ENCODE measurements around the gene ZBTB49.
A peak's percentile ranks its signal among the peaks of the same experiment; 100 is the strongest.

ZBTB49 gene

DNA sequence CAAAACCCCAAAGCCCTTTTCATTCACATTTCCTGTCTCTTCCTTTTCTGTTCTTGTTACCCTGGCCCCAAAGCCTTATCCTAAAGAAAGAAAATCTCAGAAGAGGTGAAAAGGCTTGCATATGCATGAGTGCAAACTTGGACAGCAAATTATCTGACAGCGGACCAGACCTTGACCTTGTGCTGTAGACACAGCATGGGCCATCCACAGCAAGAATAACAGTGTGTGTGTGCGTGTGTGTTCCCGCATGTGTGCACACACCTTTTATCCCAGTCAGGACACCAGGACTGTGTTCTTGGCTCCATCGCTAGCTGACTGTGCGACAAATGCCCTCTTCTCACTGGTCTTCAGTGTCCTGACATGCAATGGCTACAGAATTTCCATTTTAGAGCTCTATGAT lies 35.3 kb downstream of the ZBTB49 start:
- no peak for DNase-seq (ENCODE audit: low spot score)

DNA sequence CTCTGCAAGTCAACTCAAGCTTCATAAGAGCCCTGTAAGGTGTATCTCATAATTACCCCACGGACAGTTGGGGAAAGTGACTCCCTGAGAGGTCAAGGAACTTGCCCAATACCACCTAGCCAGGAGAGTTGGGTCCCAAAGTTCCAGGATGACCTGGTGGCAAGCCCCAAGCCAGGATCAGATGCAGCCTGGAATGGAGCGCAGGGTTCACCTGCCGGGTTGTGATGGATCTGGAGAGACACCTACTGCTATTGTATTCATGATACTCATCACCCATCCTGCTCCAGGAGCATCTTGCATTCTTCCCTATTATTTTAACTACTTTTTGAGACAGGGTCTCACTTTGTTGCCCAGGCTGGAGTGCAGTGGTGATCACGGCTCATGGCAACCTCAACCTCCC lies 36.1 kb downstream of the ZBTB49 start:
- DNase-seq (ENCODE audit: low spot score), result no peak

DNA sequence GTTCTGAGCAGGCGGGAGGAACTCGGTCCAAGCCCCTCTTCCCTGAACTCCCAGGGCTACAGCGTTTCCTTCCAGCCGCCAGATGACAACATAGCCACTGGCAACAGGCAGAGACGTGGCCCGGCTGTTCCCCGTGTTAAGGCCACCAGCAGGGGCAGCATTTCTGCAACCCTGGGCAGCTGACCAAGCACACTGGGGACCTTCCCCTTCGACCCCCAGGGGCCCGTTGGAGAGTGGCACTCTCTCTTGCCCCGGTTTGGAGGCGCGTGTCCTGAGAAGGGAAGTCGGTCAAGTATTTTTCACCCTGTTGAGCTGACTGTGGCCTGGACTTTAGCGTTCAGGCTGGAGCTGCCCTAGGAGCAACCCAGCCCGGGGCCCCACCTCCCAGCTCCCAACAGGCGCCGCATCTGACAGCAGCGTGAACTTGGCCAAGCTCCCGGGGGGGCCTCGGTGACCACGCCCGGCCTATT lies 37.6 kb downstream of the ZBTB49 start:
- DNase-seq (ENCODE audit: low spot score), result no peak

DNA sequence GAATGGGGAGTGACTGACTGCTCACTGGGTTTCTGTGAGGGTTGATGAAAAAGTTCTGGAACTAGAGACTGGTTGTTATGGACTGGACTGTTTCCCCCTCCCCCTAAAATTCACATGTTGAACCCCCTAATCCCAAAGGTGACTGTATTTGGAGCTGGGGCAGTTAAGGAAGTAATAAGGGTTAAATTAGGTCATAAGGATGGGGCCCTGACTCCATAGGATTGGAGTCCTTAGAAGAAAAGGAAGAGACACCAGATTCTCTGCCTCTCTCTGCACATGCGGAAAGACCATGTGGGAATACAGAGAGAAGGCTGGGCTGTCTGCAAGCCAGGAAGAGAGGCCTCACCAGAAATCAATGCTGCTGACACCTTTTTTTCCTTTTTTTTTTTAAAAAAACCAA lies 38.2 kb downstream of the ZBTB49 start:
- no peak for DNase-seq (ENCODE audit: low spot score)

DNA sequence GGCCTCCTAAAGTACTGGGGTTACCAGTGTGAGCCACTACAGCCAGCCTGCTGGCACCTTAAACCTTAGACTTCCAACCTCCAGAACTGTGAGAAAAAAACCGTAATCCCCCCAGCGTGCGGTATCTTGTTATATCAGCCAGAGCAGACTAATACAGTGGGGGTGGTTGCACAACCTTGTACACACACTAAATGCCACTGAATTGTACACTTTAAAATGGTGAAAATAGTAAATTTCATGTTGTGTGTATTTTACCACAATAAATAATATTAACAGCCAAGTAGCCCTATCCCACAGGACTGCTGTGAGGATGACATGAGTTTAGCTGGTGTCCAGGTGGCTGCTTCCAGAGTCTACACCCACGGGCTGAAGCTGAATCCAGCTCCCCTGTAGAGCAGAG lies 38.8 kb downstream of the ZBTB49 start:
- no peak for DNase-seq (ENCODE audit: low spot score)

DNA sequence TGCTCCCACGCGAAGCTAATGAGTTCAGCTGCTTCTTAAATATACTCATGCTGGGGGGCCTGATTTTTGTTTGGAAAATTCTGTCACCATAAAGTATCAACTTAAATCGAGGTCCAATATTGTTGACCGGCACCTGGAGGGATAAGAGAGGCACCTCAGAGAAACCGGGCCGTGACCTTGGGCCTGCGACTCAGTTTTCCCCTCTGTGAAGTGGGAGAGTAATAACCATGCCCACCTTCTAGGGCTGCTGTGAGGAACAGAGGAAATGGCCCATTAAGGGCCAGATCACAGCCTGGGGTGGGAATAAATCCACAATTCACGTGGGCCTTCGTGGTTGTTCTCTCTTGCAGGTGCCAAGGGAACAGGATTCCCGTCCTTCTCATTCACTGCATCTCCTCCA lies 39.4 kb downstream of the ZBTB49 start:
- DNase-seq (ENCODE audit: low spot score), result no peak

DNA sequence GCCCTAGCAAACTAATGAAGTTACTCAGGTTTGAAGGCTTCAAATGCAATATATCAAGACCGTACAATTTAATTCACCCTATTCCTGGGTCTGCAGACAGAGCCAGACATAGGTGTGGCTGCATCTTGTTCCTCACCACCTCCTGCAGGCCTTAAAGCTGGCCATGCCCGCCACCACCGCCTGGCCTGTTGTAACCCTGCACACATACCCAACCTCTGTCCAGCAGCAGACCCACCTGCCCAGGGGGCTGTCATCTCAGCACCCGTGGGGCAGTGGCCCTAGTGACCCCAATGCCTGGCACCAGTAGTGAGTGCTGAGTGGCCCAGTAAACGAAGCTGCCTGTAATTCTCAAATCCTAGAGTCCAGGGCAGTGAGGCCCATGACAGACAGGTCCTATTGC lies 40.7 kb downstream of the ZBTB49 start:
- no peak for DNase-seq (ENCODE audit: low spot score)

DNA sequence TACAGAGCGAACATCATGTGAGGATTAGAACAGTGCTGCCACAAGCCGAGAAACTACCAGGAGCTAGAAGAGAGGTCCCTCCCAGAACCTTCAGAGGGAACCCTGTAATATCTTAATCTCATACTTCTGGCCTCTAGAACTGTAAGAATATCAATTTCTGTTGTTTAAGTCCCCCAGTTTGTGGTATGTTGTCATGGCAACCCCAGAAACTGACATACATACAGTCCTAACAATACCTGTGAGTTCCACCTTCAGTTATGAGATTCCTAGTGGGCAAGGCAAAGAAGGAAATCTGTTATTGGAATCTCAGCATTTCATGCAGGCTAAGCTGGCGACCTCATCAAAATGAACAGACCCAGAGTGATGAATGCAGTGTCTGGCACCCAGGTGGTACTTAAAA lies 42.5 kb downstream of the ZBTB49 start:
- no peak for DNase-seq (ENCODE audit: low spot score)

DNA sequence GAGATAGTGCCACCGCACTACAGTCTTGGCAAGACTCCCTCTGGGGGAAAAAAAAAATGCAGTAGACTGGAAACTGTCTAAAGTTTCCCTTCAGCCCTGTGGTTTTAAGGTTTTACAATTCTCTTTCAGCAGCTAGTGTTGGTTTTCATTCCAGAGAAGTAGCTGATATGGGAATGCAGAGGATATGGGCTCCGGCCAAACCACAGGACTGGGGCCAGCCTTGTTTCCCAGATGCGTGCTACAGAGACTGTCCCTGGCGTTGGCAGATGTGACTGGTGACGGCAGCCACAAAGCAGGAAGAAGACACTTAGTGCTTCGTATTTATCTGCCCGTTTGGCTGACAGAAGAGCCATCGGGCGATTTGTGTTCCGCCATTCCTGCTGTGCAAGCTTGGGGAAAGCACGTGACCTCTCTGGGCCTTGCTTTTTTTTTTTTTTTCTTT lies 43.2 kb downstream of the ZBTB49 start:
- no peak for DNase-seq (ENCODE audit: low spot score)

DNA sequence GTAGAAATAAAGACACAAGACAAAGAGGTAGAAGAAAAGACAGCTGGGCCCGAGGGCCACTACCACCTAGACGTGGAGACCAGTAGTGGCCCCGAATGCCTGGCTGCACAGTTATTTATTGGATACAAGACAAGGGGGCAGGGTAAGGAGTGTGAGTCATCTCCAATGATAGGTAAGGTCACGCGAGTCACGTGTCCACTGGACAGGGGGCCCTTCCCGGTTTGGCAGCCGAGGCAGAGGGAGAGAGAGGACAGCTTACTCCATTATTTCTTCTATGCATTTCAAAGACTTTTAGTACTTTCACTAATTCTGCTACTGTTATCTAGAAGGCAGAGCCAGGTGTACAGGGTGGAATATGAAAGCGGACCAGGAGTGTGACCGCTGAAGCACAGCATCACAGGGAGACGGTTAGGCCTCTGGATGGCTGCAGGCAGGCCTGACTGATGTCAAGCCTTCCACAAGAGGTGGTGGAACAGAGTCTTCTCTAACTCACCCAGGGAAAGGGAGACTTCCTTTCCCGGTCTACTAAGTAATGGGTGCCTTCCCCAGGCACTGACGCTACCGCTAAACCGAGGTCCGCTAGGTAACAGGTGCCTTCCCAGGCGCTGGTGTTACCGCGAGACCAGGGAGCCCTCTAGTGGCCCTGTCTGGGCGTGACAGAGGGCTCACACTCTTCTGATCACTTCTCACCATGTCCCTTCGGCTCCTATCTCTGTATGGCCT lies 44.9 kb downstream of the ZBTB49 start:
- DNase-seq (ENCODE audit: low spot score), result peak; percentile 81

DNA sequence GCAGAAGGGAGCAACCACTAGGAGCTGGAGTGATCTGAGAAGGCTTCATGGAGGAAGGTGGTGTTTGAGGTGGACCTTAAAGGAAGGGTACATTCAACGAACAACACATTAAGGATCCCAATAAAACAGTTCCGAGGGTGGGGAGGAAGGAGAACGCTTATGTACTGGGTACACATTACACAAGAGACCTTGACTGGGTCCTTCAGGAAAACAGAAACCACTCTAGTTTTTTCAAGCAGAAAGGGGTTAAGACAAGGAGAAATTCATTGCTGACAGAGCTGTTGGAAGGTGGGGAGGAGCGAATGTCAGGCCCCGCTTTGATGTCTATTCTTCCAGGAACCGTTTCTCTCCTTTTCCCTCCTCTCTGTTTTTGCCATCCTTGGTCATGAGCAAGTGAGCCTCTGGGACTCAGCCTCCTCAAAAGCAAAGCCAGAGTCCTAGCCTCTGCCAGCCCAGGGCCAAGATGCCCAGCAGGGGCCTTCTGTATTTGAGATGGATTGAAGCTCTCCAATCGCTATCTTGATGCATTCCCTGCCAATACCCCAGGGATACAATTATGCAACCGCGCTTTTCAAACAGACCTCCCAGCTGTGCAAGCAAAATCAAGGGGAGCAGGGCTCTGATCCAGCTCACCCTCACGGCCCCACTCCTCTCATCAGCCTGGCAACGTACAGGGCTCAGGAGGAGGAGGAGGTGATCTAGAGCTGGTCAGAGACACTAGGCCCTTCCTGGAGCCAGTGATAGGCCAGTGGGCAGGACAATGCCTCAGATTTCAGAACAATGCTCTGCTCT lies 48.4 kb downstream of the ZBTB49 start:
- no peak for DNase-seq (ENCODE audit: low spot score)

DNA sequence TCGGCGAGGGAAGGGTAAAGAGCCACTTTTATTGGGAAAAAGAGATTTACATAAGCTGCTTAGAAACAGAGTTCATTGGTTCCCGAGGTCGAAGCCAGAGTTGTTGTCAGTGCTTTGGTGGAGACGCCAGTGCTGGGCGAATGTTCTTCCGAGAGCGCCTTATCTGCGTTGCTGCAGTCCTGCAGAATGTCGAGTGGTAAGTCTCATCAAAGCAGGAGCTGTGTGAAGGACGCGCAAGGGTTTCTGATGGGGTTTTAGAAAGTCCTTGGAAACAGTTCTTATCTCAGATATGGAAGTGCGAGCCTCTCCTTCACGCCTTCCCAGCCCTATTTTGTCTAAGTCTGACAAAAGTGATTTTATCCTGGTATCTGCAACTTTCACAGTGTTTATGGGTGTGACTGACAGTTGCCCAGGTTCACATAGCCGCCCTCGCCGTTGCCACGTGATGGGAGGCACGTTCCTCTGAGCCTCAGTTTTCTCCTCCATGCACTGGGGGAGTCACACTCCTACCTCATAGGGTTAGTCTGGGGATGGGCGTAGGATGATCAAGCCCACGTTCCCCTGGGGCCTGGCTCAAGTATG lies 49.5 kb downstream of the ZBTB49 start:
- no peak for DNase-seq (ENCODE audit: low spot score)

DNA sequence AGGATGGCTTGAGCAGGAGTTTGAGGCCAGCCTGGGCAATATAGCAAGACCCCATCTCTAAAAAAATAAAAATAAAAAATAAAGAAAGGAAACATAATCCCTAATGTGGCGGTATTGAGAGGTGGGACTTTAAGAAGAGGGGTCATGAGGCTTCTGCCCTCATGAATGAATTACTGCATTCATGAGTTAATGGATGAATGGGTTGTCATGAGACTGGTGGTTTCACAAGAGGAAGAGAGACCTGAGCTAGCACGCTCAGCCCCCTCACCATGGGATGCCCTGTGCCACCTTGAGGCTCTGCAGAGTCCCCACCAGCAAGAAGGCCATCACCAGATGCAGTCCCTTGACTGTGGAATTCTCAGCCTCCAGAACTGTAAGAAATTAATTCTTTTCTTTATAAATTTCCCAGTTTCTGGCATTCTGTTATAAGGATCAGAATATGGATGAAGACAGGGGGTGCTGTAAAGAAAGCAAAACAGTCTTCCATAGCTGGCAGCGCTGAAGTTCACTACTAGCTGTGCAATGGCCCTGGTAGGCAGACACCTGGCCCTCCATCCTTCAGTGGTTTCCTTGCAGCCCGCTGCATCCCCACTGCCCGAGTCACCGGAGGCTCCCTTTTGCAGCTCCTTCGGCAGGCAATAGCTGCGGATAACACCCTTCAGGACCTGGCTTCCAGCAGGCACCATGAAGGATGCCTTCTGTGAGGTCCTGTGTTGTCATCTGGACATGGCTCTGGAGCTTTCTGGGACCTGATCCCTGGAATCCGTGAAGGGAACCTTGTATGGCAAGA lies 52.0 kb downstream of the ZBTB49 start:
- DNase-seq (ENCODE audit: low spot score), result no peak

DNA sequence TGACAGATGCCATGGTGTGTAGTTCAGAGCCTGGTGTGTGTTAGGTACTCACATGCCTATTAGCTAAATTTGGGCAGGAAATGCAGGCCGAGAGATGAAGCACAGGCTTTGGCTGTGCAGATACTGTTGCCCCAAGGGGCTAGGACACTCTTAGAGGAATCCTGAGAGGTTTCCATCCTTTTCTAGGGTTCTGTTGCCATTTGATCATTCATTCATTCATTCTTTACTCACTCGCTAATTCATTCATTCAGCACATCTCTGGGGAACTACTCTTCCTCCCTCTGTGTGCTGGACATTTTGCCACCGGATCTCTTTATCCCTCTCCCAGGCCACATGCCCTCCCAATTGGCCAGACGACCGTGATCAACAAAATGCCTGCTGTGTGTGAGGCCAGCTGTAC lies 53.0 kb downstream of the ZBTB49 start:
- DNase-seq (ENCODE audit: low spot score), result peak; percentile 25

DNA sequence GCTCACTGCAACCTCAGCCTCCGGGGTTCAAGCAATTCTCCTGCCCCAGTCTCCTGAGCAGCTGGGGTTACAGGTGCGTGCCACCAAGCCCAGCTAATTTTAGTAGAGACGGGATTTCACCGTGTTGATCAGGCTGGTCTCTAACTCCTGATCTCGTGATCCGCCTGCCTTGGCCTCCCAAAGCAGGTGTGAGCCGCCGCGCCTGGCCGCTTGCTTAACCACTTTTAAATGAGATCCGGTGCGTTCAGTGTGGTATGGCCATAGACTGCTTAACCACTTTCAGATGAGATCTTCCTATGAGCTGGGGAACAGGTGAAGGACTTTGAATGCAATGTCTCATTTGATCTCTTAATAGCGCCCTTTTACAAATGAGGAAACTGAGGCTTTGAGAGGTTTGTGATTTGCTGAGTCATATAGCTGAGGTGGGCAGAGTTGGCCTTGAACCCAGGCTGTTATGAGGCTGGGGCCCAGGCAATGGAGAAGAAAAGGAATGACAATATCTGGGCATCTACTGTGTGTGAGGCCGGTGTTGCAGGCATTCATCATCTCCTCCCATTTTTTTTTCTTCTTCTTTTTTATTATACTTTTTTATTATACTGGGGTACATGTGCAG lies 55.0 kb downstream of the ZBTB49 start:
- peak; percentile 87 for DNase-seq (ENCODE audit: low spot score)

DNA sequence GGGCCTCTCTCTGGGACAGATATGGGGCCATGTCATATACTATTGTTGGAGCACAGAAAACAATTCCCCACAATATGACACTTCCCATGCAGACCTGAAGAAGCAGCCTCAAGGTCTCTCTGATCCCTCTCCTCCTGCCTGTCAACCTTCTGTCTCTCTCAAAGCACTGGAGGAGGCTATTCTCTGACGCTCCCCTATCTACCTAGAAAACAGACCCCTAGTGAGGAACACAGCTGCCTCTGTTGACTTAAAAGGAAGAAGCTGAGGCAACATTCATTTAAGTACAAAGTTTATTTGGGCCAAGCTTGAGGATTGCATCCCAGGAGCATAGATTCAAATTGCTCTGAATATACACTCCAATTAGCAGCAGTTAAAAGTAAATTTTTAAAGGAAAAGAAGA lies 57.5 kb downstream of the ZBTB49 start:
- no peak for DNase-seq (ENCODE audit: low spot score)

DNA sequence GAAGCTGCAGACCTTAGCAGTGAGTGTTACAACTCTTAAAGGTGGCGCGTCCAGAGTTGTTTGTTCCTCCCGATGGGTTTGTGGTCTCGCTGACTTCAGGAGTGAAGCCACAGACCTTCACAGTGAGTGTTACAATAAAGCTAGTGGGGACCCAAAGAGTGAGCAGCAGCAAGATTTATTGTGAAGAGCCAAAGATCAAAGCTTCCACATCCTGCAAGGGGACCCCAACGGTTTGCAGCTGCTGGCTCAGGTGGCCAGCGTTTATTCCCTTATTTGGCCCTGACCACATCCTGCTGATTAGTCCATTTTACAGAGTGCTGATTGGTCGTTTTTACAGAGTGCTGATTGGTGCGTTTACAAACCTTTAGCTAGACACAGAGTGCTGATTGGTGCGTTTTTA lies 58.5 kb downstream of the ZBTB49 start:
- DNase-seq (ENCODE audit: low spot score), result peak; percentile 57

DNA sequence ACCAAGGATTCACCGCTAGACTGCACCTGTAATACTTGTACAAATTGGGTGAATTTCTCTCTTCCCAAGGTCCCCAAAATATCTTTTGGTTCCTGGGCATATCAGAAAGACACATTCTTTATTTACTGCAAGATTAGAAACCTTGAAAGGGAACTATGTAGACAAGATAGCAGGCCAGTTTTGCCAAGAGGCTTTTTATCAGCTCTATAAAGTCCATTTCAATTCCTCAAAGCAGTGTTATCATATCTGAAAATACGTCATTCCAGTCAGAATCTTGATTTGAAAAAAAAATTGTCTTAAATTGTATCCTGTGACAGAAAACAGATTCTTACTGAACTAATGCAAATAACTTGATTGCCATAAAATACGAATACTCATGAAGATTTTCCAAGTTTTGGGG lies 59.8 kb downstream of the ZBTB49 start:
- DNase-seq (ENCODE audit: low spot score), result no peak

DNA sequence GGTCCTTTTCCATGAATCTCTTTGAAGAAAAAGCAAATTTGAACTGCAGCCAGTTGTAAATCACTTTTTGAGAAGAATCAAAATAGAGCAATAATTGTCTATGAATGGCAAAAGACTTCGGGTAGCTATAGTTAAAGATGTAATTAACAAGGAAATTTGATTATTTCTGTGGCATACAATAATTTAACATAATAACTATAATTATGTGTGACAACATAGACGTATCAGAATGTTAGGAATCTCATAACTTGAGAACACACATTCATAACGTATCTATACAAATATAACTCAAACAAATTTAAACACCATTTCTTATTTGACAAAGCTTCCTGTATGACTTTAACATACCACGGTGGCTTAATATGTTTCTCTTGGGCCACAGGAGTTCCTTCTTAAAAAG lies 60.9 kb downstream of the ZBTB49 start:
- no peak for DNase-seq (ENCODE audit: low spot score)

DNA sequence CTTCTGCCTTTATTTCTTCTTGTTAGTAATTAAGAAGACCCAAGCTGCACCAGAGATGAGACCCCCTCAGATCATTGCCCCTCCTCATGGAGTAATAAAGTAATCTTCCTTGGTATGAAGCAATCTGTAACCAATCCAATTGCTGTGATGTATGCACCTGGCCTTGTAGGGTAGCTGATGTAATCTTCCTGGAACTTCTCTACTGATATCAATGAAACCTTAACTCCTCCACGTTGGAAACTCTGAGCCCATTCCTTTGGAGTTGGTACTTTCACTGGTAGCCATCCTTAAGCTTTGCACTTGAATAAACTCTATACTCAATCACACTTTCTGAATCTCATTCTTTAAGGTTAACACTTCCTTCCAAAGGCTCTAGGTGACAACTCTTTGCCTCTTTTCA lies 65.3 kb downstream of the ZBTB49 start:
- no peak for DNase-seq (ENCODE audit: low spot score)

DNA sequence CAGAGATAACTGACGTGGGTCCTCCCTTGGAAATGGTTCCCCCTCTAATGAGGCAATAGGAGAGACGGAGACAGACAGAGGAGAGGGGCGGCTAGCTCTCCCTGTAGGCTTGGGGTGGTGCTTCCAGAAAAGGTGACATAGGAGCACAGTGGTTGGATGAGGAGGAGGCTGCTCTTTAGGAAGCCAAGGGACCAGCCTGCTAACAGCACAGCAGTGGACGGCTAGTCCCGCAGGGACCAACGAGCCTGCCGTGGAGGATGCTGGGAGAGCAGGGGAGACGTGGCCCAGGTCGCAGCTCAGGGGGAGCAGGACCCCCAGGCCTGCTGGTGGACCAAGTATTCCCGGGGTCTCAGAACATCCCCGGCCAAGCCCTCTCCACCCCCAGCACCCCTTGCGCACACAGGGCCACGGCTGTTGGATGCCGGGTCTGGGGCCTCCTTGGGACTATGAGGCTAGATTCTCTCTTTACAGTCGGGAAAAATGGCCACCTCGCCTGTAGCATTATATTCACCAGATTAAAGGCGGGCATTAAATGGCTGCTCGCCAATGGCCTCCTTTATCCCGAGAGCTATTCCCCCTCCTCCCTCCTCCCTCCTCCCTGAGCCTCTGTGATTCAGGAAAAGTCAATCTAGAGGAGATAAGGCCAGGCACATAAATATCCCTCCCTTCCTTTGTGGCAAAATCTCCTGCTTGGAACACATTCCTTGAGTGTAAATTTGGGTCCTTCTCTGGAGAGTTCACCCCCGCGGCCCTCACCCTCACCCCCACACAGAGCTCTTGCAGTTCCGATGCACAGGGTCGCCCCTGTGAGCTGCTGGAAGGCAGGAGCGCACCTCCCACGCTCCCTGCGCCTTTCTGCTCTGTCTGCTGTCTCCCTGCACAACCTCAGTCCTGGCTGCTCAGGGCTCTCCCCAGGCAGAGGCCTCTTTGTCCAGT lies 66.3 kb downstream of the ZBTB49 start:
- no peak for DNase-seq (ENCODE audit: low spot score)
